ENCODE results near the gene ERO1B.

The ERO1B gene

GRCh38 chr1:236176337-236177336 is 105.1 kb downstream of the ERO1B start:
- DNase-seq, result no peak

- DNase-seq, result no peak
These were observed 106.0 kb downstream of the ERO1B start for GRCh38 chr1:236175642-236176336.

GRCh38 chr1:236173174-236173767 is 108.5 kb downstream of the ERO1B start:
- DNase-seq, result no peak

GRCh38 chr1:236172041-236172579 is 109.6 kb downstream of the ERO1B start:
- DNase-seq, result no peak

GRCh38 chr1:236168716-236169429 is 112.9 kb downstream of the ERO1B start:
- DNase-seq, result no peak

- DNase-seq, result no peak
These were observed 114.2 kb downstream of the ERO1B start for GRCh38 chr1:236167578-236167977.

- no peak for DNase-seq
These were observed 114.6 kb downstream of the ERO1B start for GRCh38 chr1:236167154-236167553.

GRCh38 chr1:236166041-236166440 is 115.7 kb downstream of the ERO1B start:
- DNase-seq, result no peak
